VCaP (cell line): ENCODE results near the gene SESTD1.

Source experiments
- H3K27ac ChIP-seq: fragments of 450-650 bp; 2 replicates; pipeline ENCODE4 v1.5.1; 2017
- CTCF ChIP-seq: fragments of 450-650 bp; conservative IDR thresholded peaks from 2 replicates; pipeline ENCODE4 v1.5.1; 2017; ENCODE audit warnings: mild to moderate bottlenecking, moderate library complexity

SESTD1 gene

DNA sequence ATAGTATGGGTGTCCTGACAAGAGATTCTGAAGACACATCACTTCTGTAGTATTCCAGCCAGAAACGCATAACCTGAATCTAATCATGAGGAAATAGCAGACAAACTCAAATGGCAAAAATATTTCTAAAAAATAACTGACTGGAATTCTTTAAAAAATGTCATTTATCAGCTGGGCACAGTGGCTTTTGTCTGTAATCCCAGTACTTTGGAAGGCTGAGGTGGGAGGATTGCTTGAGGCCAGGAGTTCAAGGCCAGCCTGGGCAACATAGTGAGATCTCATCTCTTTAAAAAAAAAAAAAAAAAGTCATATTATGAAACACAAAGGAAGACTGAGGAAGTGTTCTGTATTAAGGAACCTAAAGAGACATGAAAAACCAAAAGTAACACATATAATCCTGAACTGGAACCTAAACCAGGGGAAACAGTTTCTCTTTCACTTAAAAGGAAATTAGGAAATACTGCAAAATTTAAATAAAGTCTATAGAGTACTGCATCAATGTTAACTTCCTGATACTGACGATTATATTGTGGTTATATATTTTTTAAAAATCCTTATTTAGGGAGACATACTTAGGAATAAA is 29.9 kb downstream of the SESTD1 start:
- no peak for TF ChIP-seq CTCF
- H3K27ac ChIP-seq, result no peak overlapping the region

- no peak for TF ChIP-seq CTCF
- peak overlapping the region; percentile 49 for H3K27ac ChIP-seq
These were observed 30.8 kb downstream of the SESTD1 start for GRCh38 chr2:179233626-179234430.

- H3K27ac ChIP-seq, result peak overlapping the region; percentile 49
- TF ChIP-seq CTCF, result no peak
These were observed 31.5 kb downstream of the SESTD1 start for GRCh38 chr2:179233083-179233490.

- no peak for TF ChIP-seq CTCF
- peak overlapping the region; percentile 31 for H3K27ac ChIP-seq
These were observed 37.7 kb downstream of the SESTD1 start for GRCh38 chr2:179226961-179227259.

- no peak for TF ChIP-seq CTCF
- H3K27ac ChIP-seq, result peak overlapping the region; percentile 31
These were observed 38.2 kb downstream of the SESTD1 start for GRCh38 chr2:179226203-179226960.

- no peak overlapping the region for H3K27ac ChIP-seq
- no peak for TF ChIP-seq CTCF
These were observed 40.3 kb downstream of the SESTD1 start for GRCh38 chr2:179224361-179224760.

DNA sequence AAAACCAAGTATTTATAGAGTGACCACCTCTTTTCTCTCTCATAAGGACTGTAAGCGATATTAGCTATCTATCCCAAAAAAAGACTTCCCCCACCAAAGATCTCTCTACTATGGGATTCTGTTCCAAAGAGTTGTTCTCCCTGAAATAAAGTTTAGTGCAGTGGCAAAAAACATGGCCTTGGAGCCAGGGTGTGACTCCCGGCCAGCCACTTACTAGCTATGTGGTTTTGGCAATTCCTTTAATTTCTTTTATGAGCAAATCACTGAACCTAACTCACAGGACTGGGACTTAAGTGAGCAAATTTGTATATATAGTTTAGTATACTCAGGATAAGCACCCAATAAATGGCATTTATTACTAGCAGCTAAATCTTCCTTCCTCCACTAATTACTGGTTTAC is 42.6 kb downstream of the SESTD1 start:
- H3K27ac ChIP-seq, result no peak overlapping the region
- TF ChIP-seq CTCF, result no peak
